ENCODE data around the gene CENPL.

Gene CENPL

DNA sequence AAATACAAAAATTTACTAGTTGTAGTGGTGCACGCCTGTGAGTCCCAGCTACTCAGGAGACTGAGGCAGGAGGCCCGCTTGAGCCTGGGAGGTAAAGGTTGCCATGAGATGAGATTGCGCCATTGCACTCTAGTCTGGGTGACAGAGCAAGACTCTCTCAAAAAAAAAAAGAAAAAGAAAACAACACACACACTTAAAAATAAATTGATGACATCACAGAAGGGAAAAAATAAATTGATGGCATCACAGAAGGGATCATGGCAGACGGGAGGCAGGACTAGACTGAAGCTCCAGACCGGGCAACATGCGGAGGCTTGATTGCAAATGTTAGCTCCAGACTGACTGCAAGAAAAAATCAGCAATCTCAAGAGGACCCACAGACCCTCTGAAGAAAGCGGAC lies 66.6 kb downstream of the CENPL start:
- DNase-seq (ENCODE audit: low read depth in 2 of 2), result no peak

DNA sequence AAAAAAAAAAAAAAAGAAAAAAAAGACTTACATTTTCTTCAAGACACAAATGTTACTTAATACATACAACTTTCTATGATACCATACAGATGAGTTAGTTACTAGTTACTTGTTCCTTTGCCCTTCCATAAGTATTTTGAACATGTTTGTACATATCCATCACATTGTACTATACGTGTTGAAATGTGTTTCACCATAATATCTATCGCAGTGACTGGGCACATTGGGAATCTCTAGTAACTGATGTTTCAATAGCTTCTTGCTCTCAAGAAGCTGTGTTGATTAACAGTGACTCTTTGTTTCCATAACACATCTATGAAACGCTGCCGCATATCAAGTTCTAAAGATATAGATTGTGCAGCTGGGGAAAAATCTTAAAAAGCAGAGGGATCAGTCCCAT lies 67.0 kb downstream of the CENPL start:
- DNase-seq (ENCODE audit: low read depth in 2 of 2), result no peak

GRCh38 chr1:173753830-173754229 lies 70.9 kb downstream of the CENPL start:
- no peak for DNase-seq (ENCODE audit: low read depth in 2 of 2)

All from stimulated activated CD4-positive, alpha-beta T cell treated with anti-CD3 and anti-CD28 coated beads, Interleukin-12 subunit alpha, Interleukin-12 subunit beta, amount 100 ng/mL, for 24 hours (primary cell).